ENCODE data around the gene CAMK2B. TPM values are rescaled to one million over a fixed set of nuclear protein-coding genes. Genes with fewer than 3 reads are reported as not detected.

Gene CAMK2B
- total and polyA plus RNA-seq, 2 experiments from 2014 or later = not detected

DNA sequence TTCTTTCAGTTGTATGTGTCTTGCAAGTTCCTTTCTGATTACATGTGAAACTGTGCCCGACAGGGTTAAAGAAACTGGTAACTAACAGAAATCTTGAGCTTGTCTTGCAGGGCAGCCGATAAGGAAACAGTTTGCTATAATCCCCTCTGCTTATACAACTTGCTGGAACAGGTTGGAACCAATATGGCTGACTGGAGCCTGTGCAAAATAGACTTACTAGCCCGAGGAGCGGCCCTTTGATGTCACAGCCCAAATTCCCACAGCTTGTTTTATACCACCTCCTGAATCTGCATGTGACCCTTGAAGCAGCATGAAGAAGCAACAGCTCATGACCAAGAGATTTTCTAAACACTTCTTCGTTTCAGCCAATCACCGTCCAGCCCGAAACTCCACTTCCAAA is 127.9 kb downstream of the CAMK2B start:
- no peaks in the 10 kb centered on the region; the same call in 1 of the 2 replicates for H3K9me2 ChIP-seq (ENCODE audit: insufficient read depth)
- DNase-seq (ENCODE audit: low spot score) = no peak
- Mint-ChIP-seq H3K9me3 (no peaks in the 10 kb centered on the region), H3K36me3 (ENCODE audit: low read depth) (no peaks in the 10 kb centered on the region), H3K27ac (no peak overlapping the region), H3K4me1 (peaks cover 10% of the 10 kb centered on the region), H3K4me3 (no peak overlapping the region), H3K27me3 (ENCODE audit: insufficient read depth, low read depth, poor library complexity) (peaks cover 6% of the 10 kb centered on the region)
- no peaks in the 10 kb centered on the region for H3K36me3 ChIP-seq (ENCODE audit: insufficient read depth)
- H3K79me2 ChIP-seq (replicated peaks; ENCODE audit: insufficient read depth) = peaks cover 16% of the 10 kb centered on the region
- peaks cover 10% of the 10 kb centered on the region; the same call in 1 of the 2 replicates for H3K4me1 ChIP-seq (ENCODE audit: insufficient read depth)
- peaks cover 7% of the 10 kb centered on the region for H4K20me1 ChIP-seq (replicated peaks; ENCODE audit: insufficient read depth)
- H3F3A ChIP-seq (replicated peaks; ENCODE audit: low read depth) = no peaks in the 10 kb centered on the region
- no peak overlapping the region for H3K4me2 ChIP-seq
- H3K4me3 ChIP-seq = no peak overlapping the region
- H2AFZ ChIP-seq = no peak overlapping the region
- no peak for ATAC-seq
- no peak overlapping the region for H3K27ac ChIP-seq (ENCODE audit: low read depth)
- H3K27me3 ChIP-seq (ENCODE audit: insufficient read depth) = peaks cover 7% of the 10 kb centered on the region; the same call in 1 of the 2 replicates
- TF ChIP-seq, protein P1, sequence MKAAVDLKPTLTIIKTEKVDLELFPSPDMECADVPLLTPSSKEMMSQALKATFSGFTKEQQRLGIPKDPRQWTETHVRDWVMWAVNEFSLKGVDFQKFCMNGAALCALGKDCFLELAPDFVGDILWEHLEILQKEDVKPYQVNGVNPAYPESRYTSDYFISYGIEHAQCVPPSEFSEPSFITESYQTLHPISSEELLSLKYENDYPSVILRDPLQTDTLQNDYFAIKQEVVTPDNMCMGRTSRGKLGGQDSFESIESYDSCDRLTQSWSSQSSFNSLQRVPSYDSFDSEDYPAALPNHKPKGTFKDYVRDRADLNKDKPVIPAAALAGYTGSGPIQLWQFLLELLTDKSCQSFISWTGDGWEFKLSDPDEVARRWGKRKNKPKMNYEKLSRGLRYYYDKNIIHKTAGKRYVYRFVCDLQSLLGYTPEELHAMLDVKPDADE (IDR thresholded peaks at IDR 0.05) = no peak
- no peak for TF ChIP-seq JUNB (IDR thresholded peaks at IDR 0.05; ENCODE audit: unreplicated experiment)
- TF ChIP-seq ZNF462 (CRISPR knock-in tag; IDR thresholded peaks at IDR 0.05) = no peak
- no peak for TF ChIP-seq NANOG (IDR thresholded peaks at IDR 0.05; ENCODE audit: borderline replicate concordance)
- no peak for TF ChIP-seq POLR2AphosphoS5 (IDR thresholded peaks at IDR 0.05; ENCODE audit: low read depth)
- TF ChIP-seq REST (IDR thresholded peaks at IDR 0.05; ENCODE audit: unreplicated experiment) = no peak
- no peak for TF ChIP-seq ZNF114 (CRISPR knock-in tag; IDR thresholded peaks at IDR 0.05)
- no peak for TF ChIP-seq CREB1 (CRISPR knock-in tag; IDR thresholded peaks at IDR 0.05; ENCODE audit: low read depth)
- TF ChIP-seq, protein P2, sequence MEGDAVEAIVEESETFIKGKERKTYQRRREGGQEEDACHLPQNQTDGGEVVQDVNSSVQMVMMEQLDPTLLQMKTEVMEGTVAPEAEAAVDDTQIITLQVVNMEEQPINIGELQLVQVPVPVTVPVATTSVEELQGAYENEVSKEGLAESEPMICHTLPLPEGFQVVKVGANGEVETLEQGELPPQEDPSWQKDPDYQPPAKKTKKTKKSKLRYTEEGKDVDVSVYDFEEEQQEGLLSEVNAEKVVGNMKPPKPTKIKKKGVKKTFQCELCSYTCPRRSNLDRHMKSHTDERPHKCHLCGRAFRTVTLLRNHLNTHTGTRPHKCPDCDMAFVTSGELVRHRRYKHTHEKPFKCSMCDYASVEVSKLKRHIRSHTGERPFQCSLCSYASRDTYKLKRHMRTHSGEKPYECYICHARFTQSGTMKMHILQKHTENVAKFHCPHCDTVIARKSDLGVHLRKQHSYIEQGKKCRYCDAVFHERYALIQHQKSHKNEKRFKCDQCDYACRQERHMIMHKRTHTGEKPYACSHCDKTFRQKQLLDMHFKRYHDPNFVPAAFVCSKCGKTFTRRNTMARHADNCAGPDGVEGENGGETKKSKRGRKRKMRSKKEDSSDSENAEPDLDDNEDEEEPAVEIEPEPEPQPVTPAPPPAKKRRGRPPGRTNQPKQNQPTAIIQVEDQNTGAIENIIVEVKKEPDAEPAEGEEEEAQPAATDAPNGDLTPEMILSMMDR (conservative IDR thresholded peaks at IDR 0.05; ENCODE audit: low read depth in 2 of 2) = no peak
- TF ChIP-seq EZH2phosphoT487 (IDR thresholded peaks at IDR 0.05; ENCODE audit: unreplicated experiment) = no peak
- TF ChIP-seq STAT1 (IDR thresholded peaks at IDR 0.05; ENCODE audit: unreplicated experiment) = no peak

Data from GM23338 (cell line).